SJCRH30 (cell line): ENCODE measurements around the gene MICA. TPM values are rescaled to one million over a fixed set of nuclear protein-coding genes. Genes with fewer than 3 reads are reported as not detected.
"Not testable (repeated sequence)": the region's sequence is repeated elsewhere in the genome, so short reads cannot be mapped to it uniquely, and the experiment has no call there.

Experiments
- DNase-seq, 2 experiments: peaks; one replicate each; pipeline ENCODE4 v3.0.0-alpha.2; 2015 to 2020
- H3K27ac ChIP-seq: fragments of 250-450 bp; sonication (Bioruptor Pico); 2 replicates; pipeline ENCODE4 v1.5.1; 2020; ENCODE audit warnings: mild to moderate bottlenecking, moderate library complexity
- H3K27me3 ChIP-seq: fragments of 250-450 bp; sonication (Bioruptor Pico); 2 replicates; pipeline ENCODE4 v1.5.1; 2020; ENCODE audit warnings: mild to moderate bottlenecking, moderate library complexity
- H3K36me3 ChIP-seq: fragments of 250-450 bp; sonication (Bioruptor Pico); 2 replicates; pipeline ENCODE4 v1.5.1; 2020; ENCODE audit warnings: mild to moderate bottlenecking, moderate library complexity
- H3K4me1 ChIP-seq: fragments of 250-450 bp; sonication (Bioruptor Pico); 2 replicates; pipeline ENCODE4 v1.5.1; 2020; ENCODE audit warnings: mild to moderate bottlenecking, moderate library complexity
- H3K4me3 ChIP-seq: fragments of 250-450 bp; sonication (Bioruptor Pico); 2 replicates; pipeline ENCODE4 v1.5.1; 2020; ENCODE audit warnings: mild to moderate bottlenecking, moderate library complexity
- H3K9me3 ChIP-seq: fragments of 250-450 bp; sonication (Bioruptor Pico); replicated peaks from 2 replicates; pipeline ENCODE4 v1.5.1; 2020; ENCODE audit warnings: mild to moderate bottlenecking, moderate library complexity
- total RNA-seq: library from RNA; depleted of rRNA; stranded (reverse); fragments of >200 nt; shearing (Covaris generic); gene quantifications from 2 replicates; pipeline ENCODE4 v1.2.3, GENCODE V29; 2014

MICA gene
- total RNA-seq, 1 experiment from 2014 or later, result 7.7 TPM

DNA sequence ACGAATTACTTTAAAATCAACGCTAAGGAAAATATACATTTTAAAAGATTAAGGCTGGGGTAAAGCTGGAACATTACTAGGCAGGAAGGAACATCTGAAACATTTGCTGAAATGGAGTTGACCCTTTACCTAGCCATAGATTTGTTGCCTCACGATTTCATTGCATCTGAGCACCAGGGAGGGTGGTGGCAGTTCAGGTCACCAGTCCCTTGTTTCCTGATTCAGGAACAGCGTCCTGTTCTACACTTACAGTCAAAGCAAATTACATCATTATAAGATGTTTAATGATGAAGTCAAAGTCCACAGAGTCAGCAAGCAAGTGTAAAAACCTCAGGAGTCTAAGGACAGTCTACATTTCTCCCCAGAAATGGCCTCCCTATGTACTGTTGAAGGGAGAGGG is 9.0 kb upstream of the MICA start:
- Histone ChIP-seq H3K4me1 (no peaks in the 10 kb centered on the region), H3K4me3 (no peak overlapping the region), H3K36me3 (no peaks in the 10 kb centered on the region), H3K27ac (no peak overlapping the region), H3K9me3 (no peaks in the 10 kb centered on the region), H3K27me3 (no peaks in the 10 kb centered on the region)
- no peak for DNase-seq

- DNase-seq, result no peak
These were observed 7.6 kb upstream of the MICA start for GRCh38 chr6:31395832-31396231.

GRCh38 chr6:31396422-31397152 is 6.8 kb upstream of the MICA start:
- Histone ChIP-seq H3K4me1 (peaks cover 1% of the 10 kb centered on the region; the same call in 1 of the 2 replicates), H3K9me3 (no peaks in the 10 kb centered on the region), H3K4me3 (no peak overlapping the region), H3K36me3 (no peaks in the 10 kb centered on the region), H3K27me3 (no peaks in the 10 kb centered on the region), H3K27ac (no peak overlapping the region)
- peak; percentile 55 to 81 for DNase-seq

More at GRCh38 chr6:31395832-31396231, 7.6 kb upstream of the MICA start:
- Histone ChIP-seq H3K36me3 (no peaks in the 10 kb centered on the region), H3K4me3 (no peak overlapping the region), H3K27ac (no peak overlapping the region), H3K9me3 (no peaks in the 10 kb centered on the region), H3K4me1 (no peaks in the 10 kb centered on the region), H3K27me3 (no peaks in the 10 kb centered on the region)

- not testable (repeated sequence) for DNase-seq, H3K4me3 ChIP-seq, H3K27me3 ChIP-seq, H3K36me3 ChIP-seq, H3K4me1 ChIP-seq, H3K9me3 ChIP-seq, H3K27ac ChIP-seq
These were observed 6.3 kb upstream of the MICA start for GRCh38 chr6:31397153-31397499.

- peaks cover 5% of the 10 kb centered on the region; the same call in 1 of the 2 replicates for H3K4me1 ChIP-seq
- DNase-seq, result no peak
- no peak overlapping the region for H3K27ac ChIP-seq
- H3K36me3 ChIP-seq, result no peaks in the 10 kb centered on the region
- no peaks in the 10 kb centered on the region for H3K9me3 ChIP-seq
- H3K27me3 ChIP-seq, result no peaks in the 10 kb centered on the region
- no peak overlapping the region for H3K4me3 ChIP-seq
These were observed 5.4 kb upstream of the MICA start for GRCh38 chr6:31397901-31398525.

DNA sequence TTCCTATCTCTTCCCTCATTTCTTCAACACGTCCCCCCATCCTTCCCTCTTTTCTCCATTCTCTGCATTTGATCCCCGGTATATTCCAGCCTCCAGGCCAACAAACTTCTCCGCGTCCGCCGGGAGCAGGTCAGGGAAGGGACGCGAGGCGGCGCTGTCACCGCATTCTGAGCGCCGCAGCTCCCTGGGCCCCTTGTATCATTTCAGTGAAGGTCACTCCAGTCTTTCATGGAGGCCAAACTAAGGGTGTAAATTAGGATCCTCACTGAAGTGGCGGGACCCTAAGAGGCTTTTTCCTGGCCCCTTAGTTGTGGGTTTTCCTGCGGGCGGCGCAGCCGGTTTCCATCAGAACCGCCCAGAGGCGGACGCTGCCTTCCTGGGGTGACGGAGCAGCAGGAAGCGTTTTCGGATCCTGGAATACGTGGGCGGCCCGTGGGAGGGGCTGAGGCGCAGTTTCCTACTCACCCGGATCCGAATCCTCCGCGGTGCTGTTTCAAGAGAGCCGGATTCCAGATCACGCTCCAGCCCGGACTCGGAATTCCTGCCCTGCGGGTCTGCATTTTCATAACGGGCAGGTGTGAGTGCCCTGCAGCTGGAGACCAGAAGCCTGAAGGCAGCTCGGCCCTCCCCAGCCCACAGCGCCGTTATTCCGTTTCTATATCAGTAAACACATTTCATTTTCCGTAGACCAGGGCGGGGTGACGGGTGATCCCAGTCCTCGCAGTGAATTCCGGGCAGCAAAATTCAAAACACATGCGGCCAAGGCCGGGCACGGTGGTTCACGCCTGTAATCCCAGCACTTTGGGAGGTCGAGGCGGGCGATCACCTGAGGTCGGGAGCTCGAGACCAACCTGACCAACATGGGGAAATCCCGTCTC is 3.6 kb upstream of the MICA start:
- H3K27ac ChIP-seq, result peak overlapping the region; percentile 83
- H3K4me3 ChIP-seq, result peak overlapping the region; percentile 95
- H3K27me3 ChIP-seq, result no peaks in the 10 kb centered on the region
- peaks cover 5% of the 10 kb centered on the region; the same call in 1 of the 2 replicates for H3K4me1 ChIP-seq
- H3K9me3 ChIP-seq, result no peaks in the 10 kb centered on the region
- peak; percentile 82 to 84 for DNase-seq
- no peaks in the 10 kb centered on the region for H3K36me3 ChIP-seq

- Histone ChIP-seq H3K27ac (peak overlapping the region; percentile 83), H3K9me3 (no peaks in the 10 kb centered on the region), H3K27me3 (no peaks in the 10 kb centered on the region), H3K4me3 (peak overlapping the region; percentile 95), H3K36me3 (no peaks in the 10 kb centered on the region), H3K4me1 (peaks cover 5% of the 10 kb centered on the region; the same call in 1 of the 2 replicates)
- peak; percentile 68 to 78 for DNase-seq
These were observed 2.7 kb upstream of the MICA start for GRCh38 chr6:31400467-31401289.

GRCh38 chr6:31401403-31401802 is 2.0 kb upstream of the MICA start:
- H3K4me3 ChIP-seq, result peak overlapping the region; percentile 95
- peak overlapping the region; percentile 83 for H3K27ac ChIP-seq
- H3K9me3 ChIP-seq, result no peaks in the 10 kb centered on the region
- no peaks in the 10 kb centered on the region for H3K36me3 ChIP-seq
- peaks cover 5% of the 10 kb centered on the region; the same call in 1 of the 2 replicates for H3K4me1 ChIP-seq
- H3K27me3 ChIP-seq, result no peaks in the 10 kb centered on the region
- peak; percentile 50 to 68 for DNase-seq

DNA sequence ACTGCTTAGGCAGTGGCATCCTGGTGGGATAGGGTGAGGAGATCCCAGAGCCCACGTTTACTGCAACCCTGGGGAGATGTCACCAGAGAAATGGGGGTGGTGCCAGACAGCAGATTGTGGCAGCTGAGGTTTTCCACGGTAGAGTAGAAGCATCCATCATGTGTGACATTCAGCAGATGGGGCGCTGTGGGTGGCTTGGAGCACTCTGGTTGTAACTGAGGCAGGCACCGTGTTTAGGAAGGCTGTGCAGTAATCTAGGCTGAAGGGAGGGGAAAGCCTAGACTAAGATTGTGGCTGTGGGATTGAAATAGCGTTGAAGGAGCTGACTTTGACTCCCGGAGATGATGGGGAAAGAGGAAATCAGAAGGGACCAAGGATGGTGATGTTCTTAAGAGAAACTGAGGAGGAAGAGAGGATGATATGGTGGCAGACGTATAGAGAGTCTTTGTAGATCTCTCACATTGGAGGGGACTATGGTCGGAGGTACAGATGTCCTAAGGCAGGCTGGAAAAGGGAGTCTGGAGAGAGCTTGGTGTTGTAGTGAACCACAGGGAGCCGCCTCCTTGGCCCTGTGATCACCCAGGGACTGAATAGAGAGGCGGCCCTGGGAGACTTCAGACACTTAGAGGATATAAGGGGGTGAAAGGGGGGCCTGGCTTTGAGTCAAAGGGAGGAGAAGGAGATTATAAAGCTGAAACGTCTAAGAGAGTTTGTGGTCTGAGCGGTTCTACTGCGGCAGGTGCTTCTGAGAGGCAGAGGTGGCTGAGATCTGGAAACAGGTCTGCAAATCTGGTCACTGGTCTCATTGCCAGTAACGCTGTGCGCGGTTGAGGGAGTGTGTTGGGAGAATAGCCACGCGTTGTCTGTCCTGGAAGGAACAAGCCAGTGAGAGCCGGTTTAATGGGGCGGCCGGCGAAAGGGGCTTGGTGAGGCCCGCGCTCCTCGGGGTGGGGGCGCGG is 792 bp upstream of the MICA start:
- Histone ChIP-seq H3K27ac (peak overlapping the region; percentile 83; the same call in 1 of the 2 replicates), H3K4me3 (peak overlapping the region; percentile 95)
- peak; percentile 35 to 53 for DNase-seq

GRCh38 chr6:31404061-31404364 is 618 bp downstream of the MICA start:
- peaks cover 13% of the 10 kb centered on the region for H3K4me1 ChIP-seq
- not testable (repeated sequence) for H3K27ac ChIP-seq, H3K36me3 ChIP-seq, H3K27me3 ChIP-seq, DNase-seq, H3K9me3 ChIP-seq
- peak overlapping the region; percentile 95 for H3K4me3 ChIP-seq

More for the DNA sequence above, 792 bp upstream of the MICA start:
- H3K9me3 ChIP-seq, result no peaks in the 10 kb centered on the region
- H3K36me3 ChIP-seq, result no peaks in the 10 kb centered on the region
- H3K27me3 ChIP-seq, result no peaks in the 10 kb centered on the region
- H3K4me1 ChIP-seq, result peaks cover 7% of the 10 kb centered on the region

DNA sequence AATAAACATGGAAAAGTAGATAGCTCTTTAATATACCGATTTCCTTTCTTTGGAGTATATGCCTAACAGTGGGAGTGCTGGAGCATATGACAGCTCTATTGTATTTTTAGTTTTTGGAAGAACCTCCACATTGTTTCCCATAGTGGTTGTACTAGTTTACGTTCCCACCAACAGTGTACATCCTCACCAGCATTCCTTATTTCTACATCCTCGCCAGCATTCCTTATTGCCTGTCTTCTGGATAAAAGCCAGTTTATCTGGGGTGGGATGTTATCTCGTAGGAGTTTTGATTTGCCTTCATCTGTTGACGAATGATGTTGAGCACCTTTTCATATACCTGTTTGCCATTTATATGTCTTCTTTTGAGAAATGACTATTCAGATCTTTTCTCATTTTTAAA is 2.6 kb downstream of the MICA start:
- Histone ChIP-seq H3K27me3 (no peaks in the 10 kb centered on the region), H3K36me3 (no peaks in the 10 kb centered on the region), H3K4me3 (no peak overlapping the region), H3K27ac (no peak overlapping the region), H3K9me3 (no peaks in the 10 kb centered on the region), H3K4me1 (peaks cover 13% of the 10 kb centered on the region)
- no peak for DNase-seq

DNA sequence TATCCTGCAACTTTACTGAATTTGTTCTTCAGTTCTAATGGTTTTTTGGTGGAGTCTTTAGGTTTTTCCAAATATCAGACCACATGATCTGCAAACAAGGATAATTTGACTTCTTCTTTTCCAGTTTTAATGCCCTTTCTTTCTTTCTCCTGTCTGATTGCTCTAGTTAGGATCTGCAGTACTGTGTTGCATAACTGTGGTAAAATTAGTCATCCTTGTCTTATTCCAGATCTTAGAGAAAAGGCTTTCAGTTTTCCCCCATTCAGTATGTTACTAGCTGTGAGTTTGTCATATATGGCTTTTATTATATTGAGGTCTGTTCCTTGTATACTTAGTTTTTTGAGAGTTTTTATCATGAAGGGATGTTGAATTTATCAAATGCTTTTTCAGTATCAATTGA is 4.3 kb downstream of the MICA start:
- no peak for DNase-seq
- H3K27ac ChIP-seq, result no peak overlapping the region
- H3K36me3 ChIP-seq, result no peaks in the 10 kb centered on the region
- no peak overlapping the region for H3K4me3 ChIP-seq
- no peaks in the 10 kb centered on the region for H3K9me3 ChIP-seq
- no peaks in the 10 kb centered on the region for H3K27me3 ChIP-seq
- H3K4me1 ChIP-seq, result peaks cover 8% of the 10 kb centered on the region

DNA sequence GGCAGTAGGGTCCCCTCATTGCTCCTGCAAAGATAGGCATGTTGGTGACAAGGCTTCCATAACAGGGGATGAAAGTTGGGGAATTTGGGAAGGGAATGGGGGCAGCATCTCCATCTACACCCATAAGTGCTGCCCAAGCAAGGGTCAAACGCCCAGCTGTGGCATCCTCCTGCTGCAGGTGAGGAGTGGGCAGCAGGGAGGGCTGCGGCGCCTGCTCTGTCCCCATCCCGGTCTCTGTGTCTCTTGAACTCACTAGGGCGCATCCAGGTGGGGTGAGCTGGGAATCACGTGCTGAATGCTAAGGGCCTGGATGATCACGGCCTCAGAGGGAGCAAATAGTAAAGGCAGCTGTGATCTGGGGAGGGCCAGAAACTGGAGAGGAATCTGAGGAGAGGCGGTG is 9.1 kb downstream of the MICA start:
- no peak overlapping the region for H3K27ac ChIP-seq
- no peak for DNase-seq
- H3K4me3 ChIP-seq, result no peak overlapping the region
- peaks cover 3% of the 10 kb centered on the region; the same call in 1 of the 2 replicates for H3K9me3 ChIP-seq
- peaks cover 20% of the 10 kb centered on the region for H3K36me3 ChIP-seq
- no peaks in the 10 kb centered on the region for H3K27me3 ChIP-seq
- peaks cover 7% of the 10 kb centered on the region; the same call in 1 of the 2 replicates for H3K4me1 ChIP-seq
